ENCODE measurements around the gene VSNL1. TPM values are rescaled to one million over a fixed set of nuclear protein-coding genes. Genes with fewer than 3 reads are reported as not detected.

VSNL1 gene
- total RNA-seq, 1 donor from 2014 or later: 19.6 TPM

DNA sequence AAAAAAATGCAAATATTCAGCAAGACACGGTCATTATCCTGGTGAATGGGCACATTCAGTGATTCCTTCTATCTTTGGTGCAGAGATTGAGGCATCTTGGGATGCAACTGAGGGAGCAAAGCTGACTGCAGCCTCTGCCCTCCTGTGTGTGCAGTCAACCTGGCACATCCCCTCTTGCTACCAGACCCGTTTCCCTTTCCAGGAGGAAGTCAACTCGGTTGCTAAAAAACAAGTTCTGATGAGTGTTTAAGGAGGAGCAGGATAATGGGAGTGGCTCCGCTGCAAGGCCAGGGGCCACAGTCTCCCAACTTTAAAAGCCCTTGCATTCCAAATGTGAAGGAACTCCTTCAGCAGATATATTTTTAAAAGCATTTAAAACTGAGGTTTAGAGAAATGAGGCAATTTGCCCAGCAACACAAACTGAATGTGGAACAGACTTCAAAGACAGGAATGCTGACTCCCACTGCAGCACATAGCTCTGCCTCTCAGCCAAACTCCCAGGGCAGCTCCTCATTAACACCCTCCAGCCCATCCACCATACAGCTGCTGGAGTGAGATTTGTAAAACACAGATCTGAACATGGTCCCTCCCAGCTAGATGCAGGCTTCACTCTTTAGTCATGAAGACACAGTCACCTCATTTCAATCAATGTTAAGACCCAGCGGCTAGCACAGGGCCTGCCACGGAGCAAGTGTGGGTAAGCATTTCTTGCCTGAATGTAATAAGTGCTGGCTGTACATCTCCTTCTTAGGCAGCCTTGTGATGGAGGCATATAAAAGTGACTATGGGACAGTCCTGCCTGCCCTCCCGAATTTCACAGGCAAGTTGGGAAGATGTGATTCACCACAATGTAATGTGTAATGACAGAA, 54.3 kb downstream of the VSNL1 start:
- H3K27ac Mint-ChIP-seq (ENCODE audit: unreplicated experiment): no peak overlapping the region
- no peaks in the 10 kb centered on the region for H3K27me3 Mint-ChIP-seq (ENCODE audit: unreplicated experiment)
- H3K36me3 Mint-ChIP-seq (ENCODE audit: low read depth, unreplicated experiment): no peaks in the 10 kb centered on the region
- peaks cover 7% of the 10 kb centered on the region for H3K4me1 Mint-ChIP-seq (ENCODE audit: unreplicated experiment)
- no peak for DNase-seq (ENCODE audit: low spot score)
- H3K9me3 Mint-ChIP-seq (ENCODE audit: unreplicated experiment): no peaks in the 10 kb centered on the region
- no peak overlapping the region for H3K4me3 Mint-ChIP-seq (ENCODE audit: unreplicated experiment)
- TF ChIP-seq CTCF (IDR thresholded peaks at IDR 0.05; ENCODE audit: unreplicated experiment): no peak

DNA sequence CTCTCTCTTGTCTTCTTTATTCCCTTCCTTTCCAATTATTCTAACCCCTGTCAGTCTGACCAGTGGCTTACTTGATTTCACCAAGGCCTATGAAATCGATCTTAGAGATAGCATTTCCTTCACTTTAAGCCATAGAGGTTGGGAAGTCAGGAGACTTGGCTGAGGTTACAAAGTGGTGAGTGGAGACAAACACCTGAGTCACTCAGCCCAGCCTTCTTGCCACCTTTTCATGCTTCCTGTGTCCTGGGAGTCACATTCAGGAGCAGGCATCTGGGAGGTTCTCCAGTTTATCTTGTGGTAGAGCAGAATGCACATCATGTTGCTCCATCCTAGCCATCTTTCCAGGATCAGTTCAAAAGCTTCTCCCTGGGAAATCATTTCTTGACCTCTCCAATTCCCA, 59.1 kb downstream of the VSNL1 start:
- TF ChIP-seq CTCF (IDR thresholded peaks at IDR 0.05; ENCODE audit: unreplicated experiment): no peak
- Mint-ChIP-seq H3K27me3 (ENCODE audit: unreplicated experiment) (peaks cover 3% of the 10 kb centered on the region), H3K9me3 (ENCODE audit: unreplicated experiment) (no peaks in the 10 kb centered on the region), H3K27ac (ENCODE audit: unreplicated experiment) (no peak overlapping the region), H3K36me3 (ENCODE audit: low read depth, unreplicated experiment) (peaks cover 4% of the 10 kb centered on the region), H3K4me1 (ENCODE audit: unreplicated experiment) (peaks cover 2% of the 10 kb centered on the region), H3K4me3 (ENCODE audit: unreplicated experiment) (no peak overlapping the region)
- no peak for DNase-seq (ENCODE audit: low spot score)

GRCh38 chr2:17600556-17601204, 60.2 kb downstream of the VSNL1 start:
- Mint-ChIP-seq H3K4me3 (ENCODE audit: unreplicated experiment) (no peak overlapping the region), H3K27ac (ENCODE audit: unreplicated experiment) (no peak overlapping the region), H3K27me3 (ENCODE audit: unreplicated experiment) (peaks cover 3% of the 10 kb centered on the region), H3K4me1 (ENCODE audit: unreplicated experiment) (peaks cover 2% of the 10 kb centered on the region), H3K9me3 (ENCODE audit: unreplicated experiment) (no peaks in the 10 kb centered on the region), H3K36me3 (ENCODE audit: low read depth, unreplicated experiment) (peaks cover 4% of the 10 kb centered on the region)
- DNase-seq (ENCODE audit: low spot score): no peak
- TF ChIP-seq CTCF (IDR thresholded peaks at IDR 0.05; ENCODE audit: unreplicated experiment): no peak

- DNase-seq (ENCODE audit: low spot score): no peak
- Mint-ChIP-seq H3K27me3 (ENCODE audit: unreplicated experiment) (peaks cover 3% of the 10 kb centered on the region), H3K27ac (ENCODE audit: unreplicated experiment) (no peak overlapping the region), H3K4me1 (ENCODE audit: unreplicated experiment) (peaks cover under 1% of the 10 kb centered on the region), H3K4me3 (ENCODE audit: unreplicated experiment) (no peak overlapping the region), H3K36me3 (ENCODE audit: low read depth, unreplicated experiment) (peaks cover 4% of the 10 kb centered on the region), H3K9me3 (ENCODE audit: unreplicated experiment) (no peaks in the 10 kb centered on the region)
- TF ChIP-seq CTCF (IDR thresholded peaks at IDR 0.05; ENCODE audit: unreplicated experiment): no peak
Measured at GRCh38 chr2:17604050-17604449, 63.6 kb downstream of the VSNL1 start.

GRCh38 chr2:17605696-17606095, 65.2 kb downstream of the VSNL1 start:
- Mint-ChIP-seq H3K27me3 (ENCODE audit: unreplicated experiment) (peaks cover 6% of the 10 kb centered on the region), H3K27ac (ENCODE audit: unreplicated experiment) (no peak overlapping the region), H3K36me3 (ENCODE audit: low read depth, unreplicated experiment) (peaks cover 4% of the 10 kb centered on the region), H3K4me3 (ENCODE audit: unreplicated experiment) (no peak overlapping the region), H3K9me3 (ENCODE audit: unreplicated experiment) (no peaks in the 10 kb centered on the region), H3K4me1 (ENCODE audit: unreplicated experiment) (no peaks in the 10 kb centered on the region)
- no peak for TF ChIP-seq CTCF (IDR thresholded peaks at IDR 0.05; ENCODE audit: unreplicated experiment)
- DNase-seq (ENCODE audit: low spot score): no peak
